C4-2B (cell line): ENCODE measurements around the gene FAM110A.

ENCODE experiments used
- ZFX ChIP-seq: fragments of 450-650 bp; IDR thresholded peaks from 2 replicates; pipeline ENCODE4 v1.6.1; 2017
- TF ChIP-seq, protein P1 (sequence below): fragments of 450-650 bp; conservative IDR thresholded peaks from 2 replicates; pipeline ENCODE4 v1.5.1; 2017; ENCODE audit warnings: mild to moderate bottlenecking

DNA sequence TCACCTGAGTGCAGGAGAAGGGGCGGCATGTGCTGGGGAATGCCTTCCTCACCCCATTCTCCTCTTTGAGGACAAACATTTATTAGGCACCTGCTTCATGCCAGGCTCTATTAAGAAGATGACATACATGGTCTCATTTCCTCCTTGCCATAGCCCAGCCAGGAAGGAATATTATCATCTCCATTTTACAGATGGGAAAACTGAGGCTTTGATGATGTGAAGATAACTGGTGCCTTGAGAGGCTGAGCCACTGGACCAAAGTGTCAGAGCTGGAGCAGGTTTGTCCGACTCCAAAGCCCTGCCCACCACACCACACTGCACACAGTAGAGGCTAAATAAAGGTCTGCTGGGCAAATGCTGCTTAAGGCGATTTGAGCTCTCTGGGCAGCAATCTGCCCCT, 37.2 kb downstream of the FAM110A start:
- TF ChIP-seq, protein P1, sequence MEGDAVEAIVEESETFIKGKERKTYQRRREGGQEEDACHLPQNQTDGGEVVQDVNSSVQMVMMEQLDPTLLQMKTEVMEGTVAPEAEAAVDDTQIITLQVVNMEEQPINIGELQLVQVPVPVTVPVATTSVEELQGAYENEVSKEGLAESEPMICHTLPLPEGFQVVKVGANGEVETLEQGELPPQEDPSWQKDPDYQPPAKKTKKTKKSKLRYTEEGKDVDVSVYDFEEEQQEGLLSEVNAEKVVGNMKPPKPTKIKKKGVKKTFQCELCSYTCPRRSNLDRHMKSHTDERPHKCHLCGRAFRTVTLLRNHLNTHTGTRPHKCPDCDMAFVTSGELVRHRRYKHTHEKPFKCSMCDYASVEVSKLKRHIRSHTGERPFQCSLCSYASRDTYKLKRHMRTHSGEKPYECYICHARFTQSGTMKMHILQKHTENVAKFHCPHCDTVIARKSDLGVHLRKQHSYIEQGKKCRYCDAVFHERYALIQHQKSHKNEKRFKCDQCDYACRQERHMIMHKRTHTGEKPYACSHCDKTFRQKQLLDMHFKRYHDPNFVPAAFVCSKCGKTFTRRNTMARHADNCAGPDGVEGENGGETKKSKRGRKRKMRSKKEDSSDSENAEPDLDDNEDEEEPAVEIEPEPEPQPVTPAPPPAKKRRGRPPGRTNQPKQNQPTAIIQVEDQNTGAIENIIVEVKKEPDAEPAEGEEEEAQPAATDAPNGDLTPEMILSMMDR, result no peak
- no peak for TF ChIP-seq ZFX
